Hepatocyte (in vitro differentiated cells): ENCODE data around the gene ZNF562.

Experiments
- CTCF ChIP-seq: fragments of 200-600 bp; sonication (generic); IDR thresholded peaks from 2 replicates; pipeline ENCODE4 v1.5.1; 2016; ENCODE audit warnings: antibody characterized with exemption, mild to moderate bottlenecking; ENCODE audit not compliant: poor library complexity
- EZH2phosphoT487 ChIP-seq: fragments of 200-600 bp; sonication (generic); IDR thresholded peaks from one replicate; pipeline ENCODE4 v1.6.1; 2018; ENCODE audit warnings: antibody characterized with exemption, mild to moderate bottlenecking, low read depth, moderate library complexity; ENCODE audit not compliant: unreplicated experiment, severe bottlenecking

GRCh38 chr19:9608912-9609311, 66.0 kb downstream of the ZNF562 start:
- TF ChIP-seq CTCF (no peak), EZH2phosphoT487 (no peak)
